CD4-positive, alpha-beta T cell treated with Interleukin-6 for 4 hours (primary cell): ENCODE data around the gene ATP2C1.

Source experiments
- DNase-seq: peaks from one replicate; pipeline ENCODE4 v3.0.0-alpha.2; 2020; ENCODE audit warnings: mixed read lengths

The ATP2C1 gene

DNA sequence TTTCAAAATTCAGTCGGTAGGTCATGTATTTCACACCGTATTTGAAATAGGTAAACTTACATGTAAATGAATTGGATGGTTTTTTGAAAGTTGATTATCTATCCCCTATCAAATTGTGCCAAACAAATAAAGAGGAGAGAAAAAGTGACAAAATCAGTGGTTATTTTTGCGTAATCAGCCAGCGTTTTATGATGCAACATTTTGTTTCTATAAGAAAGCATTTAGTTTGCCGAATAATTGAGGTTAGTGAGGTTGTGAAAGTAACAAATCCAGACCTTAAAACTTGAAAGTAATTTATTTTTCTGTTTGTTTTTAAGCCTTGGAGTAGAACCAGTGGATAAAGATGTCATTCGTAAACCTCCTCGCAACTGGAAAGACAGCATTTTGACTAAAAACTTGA is 103.4 kb downstream of the ATP2C1 start:
- no peak for DNase-seq

DNA sequence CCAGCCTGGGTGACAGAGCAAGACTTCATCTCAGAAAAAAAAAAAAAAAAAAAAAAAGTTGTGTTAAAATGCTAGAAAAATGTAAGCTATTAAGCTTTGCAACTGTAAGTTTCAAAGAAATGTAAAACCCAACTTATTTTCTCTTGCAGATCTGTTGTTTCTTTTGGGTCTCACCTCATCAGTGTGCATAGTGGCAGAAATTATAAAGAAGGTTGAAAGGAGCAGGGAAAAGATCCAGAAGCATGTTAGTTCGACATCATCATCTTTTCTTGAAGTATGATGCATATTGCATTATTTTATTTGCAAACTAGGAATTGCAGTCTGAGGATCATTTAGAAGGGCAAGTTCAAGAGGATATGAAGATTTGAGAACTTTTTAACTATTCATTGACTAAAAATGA is 107.2 kb downstream of the ATP2C1 start:
- DNase-seq: no peak

DNA sequence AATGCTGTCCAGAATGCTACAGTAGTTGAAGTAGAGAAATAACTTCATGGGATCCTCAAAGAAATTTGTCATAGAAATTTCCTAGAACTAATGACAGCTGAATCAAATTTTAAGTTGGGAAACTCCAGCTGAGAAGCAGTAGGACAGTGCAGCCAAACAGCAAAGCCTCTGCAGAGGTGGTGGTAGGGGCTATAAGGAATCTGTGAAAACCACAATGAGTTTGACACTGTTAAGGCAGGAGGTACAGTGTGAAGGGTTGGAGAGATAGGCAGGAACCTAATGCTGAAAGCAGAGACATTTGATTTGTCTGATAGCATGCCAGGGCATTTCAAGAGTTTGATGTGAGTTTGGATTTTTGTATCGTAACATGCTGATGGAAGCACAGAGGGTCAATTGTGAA is 110.7 kb downstream of the ATP2C1 start:
- DNase-seq: no peak

DNA sequence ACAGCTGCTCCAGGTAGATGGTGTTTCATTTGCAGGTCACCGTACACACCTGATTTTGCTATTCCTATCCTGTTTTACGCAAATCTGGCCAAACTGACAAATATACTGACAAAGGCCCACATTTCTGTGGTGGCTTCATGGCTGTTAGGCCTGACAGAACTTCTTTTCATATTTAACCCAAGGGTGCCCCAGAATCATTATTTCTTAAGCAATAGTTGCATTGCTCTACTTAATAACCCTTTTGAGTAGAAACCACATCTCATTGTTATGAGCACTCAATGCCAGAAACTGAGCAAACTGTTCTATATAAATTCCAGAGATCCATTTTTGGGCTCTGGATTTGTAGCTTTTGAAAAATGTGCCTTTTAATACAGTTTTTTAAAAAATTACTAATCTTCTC is 113.4 kb downstream of the ATP2C1 start:
- no peak for DNase-seq

DNA sequence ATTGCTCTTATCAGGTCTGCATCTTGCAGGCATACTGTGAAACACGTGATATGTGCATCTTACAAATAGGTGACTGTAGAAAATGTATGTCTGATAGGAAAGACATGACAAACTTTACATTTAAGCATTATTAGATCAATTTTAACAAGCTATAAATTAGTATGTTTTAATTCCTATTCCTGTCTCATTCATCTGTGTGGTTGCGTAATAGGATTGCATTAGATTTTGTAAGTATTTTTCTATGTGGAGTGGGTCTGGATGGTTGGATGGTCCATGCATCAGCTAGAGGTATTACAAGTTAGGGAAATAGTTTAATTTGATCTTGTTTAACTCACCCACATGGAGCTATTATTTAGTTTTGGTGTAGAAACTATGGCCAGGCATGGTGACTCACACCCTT is 113.9 kb downstream of the ATP2C1 start:
- no peak for DNase-seq

DNA sequence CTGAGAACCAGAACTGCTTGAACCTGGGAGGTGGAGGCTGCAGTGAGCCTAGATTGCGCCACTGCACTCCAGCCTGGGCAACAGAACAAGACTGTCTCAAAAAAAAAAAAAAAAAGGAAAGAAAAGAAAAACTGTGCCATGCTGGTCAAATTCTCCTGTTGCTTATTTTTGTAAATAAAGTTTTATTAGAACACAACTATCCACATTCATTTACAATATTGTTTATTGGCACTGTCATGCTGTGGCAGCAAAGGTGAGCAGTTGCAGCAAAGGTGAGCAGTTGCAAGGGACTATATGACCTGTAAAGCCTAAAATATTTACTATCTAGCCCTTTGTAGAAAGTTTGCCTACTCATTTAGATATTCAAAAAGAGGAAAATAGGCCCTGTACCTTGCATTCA is 114.4 kb downstream of the ATP2C1 start:
- no peak for DNase-seq

DNA sequence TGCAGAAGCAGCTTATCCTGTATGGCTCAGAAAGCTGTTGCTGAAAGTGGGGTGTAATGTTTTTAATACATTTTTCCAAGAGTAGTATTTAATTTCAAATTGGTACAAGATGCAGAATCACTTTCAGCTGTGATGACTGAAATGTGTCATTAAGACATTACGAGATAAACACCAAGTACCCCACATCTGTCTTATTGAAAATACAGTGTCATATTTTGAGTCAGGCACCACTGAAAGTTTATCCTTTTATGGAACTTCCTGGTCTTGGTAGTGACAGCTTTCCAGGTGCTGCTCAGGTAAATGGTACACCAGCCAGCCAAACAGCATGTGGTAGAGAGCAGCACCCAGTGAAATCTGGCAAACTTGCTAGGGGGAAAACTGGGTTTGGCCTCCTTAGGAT is 115.8 kb downstream of the ATP2C1 start:
- DNase-seq: no peak

DNA sequence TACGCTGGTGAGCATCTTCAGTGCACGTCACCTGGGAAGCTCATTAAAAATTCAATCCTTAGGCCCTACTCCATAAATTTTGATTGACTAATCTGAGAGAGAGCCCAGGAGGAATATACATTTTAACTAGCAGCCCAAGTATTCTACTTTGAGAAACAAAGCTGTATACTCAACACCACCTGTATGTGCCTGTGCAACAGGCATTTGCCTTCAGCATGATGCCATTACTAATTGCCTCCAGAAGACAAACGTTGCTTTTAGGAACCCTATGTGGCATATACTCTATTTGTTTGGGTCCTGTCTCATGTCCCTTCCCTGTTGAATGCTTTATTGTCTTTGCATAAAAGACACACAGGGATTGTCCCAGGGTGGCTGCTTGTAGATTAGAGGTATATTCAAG is 125.1 kb downstream of the ATP2C1 start:
- no peak for DNase-seq

DNA sequence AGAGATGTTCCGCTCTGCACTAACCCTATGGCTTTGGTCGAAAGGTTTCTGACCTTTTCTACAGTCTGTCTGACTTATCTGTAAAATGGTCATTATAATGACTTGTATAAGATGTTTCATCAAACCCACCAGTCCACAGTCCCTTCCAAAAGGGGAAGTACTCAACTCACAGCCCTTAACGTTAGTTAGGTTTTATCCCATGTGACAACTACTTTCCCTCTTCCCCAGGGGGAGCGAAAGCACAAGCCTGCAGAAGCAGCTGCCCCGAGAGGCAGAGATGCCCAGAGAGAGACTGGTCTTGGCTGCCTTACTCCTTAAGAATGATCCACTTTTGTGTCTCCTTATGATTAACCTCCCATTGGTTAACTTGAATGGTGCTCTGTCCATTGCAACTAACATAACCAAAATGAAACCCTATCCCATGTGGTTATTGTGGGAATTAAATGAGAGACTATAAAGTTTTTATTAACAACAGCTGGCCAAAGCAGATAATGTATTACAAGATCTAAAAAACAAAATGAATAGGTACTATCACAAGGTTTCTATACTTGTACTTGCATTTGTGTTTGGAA is 126.3 kb downstream of the ATP2C1 start:
- DNase-seq: no peak

DNA sequence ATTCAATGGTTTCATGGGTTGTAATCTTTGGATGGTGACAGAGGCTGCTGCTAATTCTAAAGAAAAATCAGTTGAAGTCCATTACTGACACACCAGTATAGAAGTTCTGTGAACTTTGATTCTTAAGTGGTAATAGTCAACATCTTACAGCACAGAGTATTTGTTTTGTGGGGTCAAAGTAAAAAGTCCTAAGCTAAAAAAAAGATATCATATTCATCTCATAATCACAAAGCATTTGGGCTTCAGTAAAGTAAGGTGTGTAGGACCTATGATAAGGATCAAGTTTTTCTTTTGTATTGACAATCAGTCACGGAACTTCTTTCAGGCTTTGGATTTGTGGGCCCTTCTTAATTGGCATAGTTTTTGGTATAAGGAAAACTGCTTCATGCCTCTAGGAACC is 131.7 kb downstream of the ATP2C1 start:
- DNase-seq: no peak

DNA sequence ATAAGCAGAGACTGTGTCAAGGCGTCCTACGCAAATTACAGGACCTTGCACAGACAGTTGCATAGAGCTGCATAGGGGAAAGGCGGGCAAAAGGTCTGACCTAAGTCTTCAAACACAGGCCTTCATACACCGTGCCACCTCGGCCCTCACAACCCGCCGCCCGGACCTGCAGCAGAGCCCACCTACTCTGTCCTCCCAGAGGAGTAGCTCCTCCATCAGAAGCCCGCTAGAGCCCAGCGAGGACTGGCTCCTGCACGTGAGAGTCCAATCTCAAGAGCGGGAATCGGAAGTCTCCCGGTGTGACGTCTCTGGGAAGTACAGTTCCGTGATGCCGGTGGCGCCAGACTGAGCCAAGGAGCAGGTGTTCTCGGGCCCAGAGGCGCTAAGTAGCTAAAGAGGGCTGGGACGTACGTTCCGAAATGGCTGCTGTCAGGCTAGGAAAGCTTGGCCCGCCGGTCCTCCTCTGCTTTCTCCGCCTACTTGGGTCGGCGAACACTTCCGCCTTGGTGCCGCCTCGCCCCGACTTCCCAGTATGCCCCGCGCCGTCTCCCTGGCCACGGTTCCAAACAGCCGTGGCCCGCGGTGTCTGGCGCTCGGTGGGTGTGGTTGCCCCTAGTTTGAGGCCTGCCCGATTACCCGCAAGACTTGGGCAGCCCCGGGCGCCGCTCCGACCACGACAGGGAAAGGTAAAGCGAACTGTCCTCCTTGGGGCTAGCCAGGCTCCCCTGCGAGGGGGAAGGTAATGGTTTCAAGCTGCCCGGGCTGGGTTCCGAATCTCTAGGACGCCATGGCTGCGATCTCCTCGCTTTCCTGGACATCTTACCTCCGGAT is 132.7 kb downstream of the ATP2C1 start, which contains the start of the genes ASTE1 and NEK11:
TSS of gene ASTE1 (minus strand) at position 505 of the 831 bp plus-strand sequence. CDS start 1,519 bp downstream, outside the sequence.
TSS of gene NEK11 (plus strand) at position 557 of the 831 bp plus-strand sequence. CDS start 2,832 bp downstream, outside the sequence.
- DNase-seq: peak; percentile 90

DNA sequence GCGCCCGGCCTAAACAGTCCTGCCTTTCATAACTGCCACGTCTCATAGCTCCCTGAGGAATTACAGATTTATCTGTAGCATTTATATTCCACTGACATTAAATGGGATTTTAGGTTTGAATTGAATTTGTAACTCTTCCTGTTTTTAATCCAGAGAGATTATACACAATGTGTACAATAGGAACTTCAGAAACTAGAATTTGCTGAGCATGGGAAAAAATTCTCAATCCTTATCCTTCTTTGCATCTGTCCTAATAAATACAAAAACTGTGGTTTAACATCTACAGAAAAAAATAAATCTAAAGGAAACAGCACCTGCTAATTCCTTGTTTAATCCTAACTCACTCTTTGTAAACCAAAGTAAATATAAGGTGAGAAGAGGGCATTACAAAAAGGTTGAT is 135.0 kb downstream of the ATP2C1 start:
- no peak for DNase-seq

DNA sequence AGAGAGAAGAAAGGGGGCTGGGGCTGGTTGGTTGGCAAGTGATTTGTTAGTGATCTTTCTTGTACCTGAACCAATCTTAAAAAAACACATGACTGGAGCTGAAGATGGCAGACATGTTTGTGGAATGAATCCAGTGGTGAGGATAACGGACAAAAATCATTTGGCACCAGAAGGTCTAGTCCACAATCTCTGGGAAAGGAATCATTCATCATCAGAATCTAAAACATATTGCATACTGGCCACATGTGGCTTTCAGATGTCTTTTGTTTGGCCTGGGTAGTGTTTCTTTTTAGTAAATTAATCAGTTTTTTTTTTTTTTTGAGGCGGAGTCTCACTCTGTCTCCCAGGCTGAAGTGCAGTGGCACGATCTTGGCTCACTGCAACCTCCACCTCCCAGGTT is 137.8 kb downstream of the ATP2C1 start:
- DNase-seq: no peak

DNA sequence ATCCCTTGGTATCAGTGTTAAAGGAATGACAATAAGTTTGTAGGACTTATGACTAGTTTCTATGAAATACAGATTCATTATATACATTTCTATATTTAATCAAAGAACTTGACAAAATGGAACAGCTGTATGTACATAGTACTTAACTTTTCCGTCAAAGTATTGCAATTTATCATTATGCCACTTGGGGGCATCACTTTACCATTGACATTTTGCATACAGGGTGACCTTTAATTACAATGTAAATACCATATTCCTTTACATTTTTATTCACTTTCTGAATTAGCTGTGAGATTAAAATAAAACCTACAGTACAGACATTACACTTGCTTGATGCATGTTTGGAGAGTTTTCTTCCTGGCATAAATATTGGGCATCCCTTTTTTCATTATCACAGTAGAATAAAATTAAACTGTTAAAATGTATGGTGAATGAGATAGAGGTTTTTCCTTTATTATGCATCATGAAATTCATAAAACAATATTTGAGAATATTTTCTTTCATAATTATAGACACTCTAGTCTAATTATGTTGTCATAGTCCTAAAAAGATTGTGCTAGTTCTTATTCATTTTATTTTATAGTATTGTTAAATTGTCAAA is 139.7 kb downstream of the ATP2C1 start:
- DNase-seq: peak; percentile 22

DNA sequence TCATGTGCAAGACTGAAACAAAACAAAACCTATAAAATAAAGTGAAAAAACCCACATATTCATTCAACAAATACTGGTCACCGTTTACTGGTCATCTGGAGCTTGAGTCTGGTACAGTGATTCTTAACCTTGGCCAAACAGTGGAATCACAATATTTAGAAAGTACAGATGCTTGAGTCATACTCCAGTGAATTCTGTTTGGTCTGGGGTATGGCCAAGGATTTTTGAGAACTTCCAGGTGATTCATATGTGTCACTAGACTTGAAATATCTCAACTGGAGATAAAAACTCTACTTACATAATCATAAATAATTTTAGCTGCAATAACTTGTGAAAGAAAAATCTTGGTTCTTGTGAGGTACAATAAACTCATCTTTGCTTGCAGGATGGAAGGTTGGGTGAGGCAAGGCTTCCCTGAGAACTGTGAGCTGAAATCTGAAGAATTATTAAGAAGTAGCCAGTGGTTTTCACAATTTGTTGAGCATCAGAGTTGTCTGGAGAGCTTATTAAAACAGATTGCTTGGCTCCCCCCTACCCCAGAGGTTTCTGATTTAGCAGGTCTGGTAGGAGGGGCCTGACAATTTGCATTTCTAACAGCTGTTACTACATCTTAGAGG is 142.4 kb downstream of the ATP2C1 start:
- DNase-seq: no peak

DNA sequence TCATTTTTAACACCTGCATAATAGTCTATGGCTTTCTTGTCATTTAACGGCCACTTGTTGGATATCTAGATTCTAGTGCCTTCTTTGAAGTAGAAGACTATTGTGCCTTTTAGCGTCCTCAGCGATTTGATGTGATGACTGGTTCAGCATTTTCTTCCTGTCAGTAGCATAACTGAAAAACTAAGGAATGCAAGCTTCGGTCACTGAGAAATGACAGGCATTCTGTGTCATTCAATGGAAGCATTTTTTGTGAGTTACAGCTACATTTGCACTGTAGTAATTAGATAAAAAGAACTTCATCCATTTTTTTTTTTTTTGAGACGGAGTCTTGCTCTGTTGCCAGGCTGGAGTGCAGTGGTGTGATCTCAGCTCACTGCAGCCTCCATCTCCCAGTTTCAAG is 143.1 kb downstream of the ATP2C1 start:
- DNase-seq: no peak

DNA sequence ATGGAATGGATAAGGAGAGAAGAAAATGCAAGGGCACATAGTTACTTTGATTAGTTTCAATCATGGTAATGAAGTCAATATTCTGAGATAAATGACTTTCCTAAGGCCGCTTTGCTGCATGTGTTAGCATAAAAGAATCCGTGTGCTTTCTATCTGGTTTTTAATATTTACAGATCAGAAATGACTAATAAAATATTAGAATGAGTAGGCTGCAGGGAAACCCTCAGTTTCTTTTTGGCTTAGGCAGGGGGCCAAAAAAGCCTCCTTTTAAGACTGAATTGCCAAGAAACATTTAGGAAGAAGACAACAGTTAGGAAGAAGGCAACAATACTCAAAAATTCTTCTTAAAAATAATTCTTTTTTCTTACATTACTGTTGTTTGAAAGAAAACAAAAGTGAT is 144.4 kb downstream of the ATP2C1 start:
- DNase-seq: no peak

DNA sequence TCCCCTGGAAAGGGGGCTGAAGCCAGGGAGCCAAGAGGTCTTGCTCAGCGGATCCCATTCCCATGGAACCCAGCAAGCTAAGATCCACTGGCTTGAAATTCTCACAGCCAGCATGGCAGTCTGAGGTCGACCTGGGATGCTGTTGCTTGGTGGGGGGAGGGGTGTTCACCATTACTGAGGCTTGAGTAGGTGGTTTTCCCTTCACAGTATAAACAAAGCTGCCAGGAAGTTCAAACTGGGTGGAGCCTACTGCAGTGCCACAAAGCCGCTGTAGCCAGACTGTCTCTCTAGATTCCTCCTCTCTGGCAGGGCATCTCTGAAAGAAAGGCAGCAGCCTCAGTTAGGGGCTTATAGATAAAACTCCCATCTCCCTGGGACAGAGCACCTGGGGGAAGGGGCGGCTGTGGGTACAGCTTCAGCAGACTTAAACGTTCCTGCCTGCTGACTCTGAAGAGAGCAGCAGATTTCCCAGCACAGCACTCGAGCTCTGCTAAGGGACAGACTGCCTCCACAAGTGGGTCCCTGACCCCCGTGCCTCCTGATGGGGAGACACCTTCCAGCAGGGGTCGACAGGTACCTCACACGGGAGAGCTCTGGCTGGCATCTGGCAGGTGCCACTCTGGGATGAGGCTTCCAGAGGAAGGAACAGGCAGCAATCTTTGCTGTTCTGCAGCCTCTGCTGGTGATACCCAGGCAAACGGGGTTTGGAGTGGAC is 148.5 kb downstream of the ATP2C1 start:
- DNase-seq: peak; percentile 61

DNA sequence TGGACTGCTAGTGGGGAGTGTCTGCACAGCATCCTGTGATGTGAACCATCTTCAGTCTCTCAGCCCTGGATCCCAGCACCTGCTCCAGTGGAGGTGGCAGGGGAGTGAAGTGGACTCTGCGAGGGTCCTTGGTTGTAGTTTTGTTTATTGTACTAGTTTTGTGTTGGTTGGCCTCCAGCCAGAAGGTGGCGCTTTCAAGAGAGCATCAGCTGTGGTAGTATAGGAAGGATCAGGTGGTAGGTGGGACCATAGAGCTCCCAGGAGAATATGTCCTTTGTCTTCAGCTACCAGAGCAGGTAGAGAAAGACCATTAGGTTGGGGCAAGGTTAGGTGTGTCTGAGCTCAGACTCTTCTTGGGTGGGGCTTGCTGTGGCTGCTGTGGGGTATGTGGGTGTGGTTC is 153.7 kb downstream of the ATP2C1 start:
- DNase-seq: no peak

DNA sequence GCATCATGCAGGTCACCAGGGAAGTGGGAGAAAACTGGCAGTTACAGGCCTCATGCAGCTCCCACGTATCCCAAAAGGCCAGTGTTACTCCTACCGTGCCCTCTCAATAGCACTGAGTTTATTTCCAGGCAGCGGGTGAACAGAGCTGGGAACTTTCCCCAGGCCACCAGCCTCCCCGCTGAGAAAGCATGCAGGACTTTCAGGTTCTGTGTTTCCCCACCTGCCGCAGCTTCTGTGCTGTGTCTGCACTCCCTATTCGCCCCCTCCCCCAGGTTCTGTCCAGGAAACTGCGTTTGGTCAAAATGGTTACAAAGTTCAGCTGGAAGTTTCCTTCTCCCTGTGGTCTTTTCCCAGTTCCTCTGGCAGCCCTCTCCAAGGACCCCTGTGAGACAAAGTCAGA is 154.1 kb downstream of the ATP2C1 start:
- DNase-seq: no peak

DNA sequence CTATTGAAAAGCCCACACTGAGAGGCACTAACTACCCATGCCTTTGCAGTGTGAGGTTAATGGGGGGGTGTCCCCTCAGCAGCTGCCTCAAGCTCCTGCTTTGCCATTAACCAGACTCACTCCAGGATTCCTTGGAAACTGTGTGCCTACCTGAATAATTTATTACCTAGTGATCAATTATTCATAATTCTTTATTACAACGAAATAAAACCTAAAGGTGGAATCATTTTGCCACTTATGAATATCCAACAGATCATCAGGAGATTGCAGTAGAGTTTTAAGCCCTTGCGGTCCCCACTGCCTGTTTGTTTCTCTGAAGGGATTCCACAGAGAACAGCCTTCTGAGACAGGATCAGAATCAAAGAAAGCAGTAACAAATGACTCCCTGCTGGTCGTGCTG is 156.1 kb downstream of the ATP2C1 start:
- DNase-seq: no peak

DNA sequence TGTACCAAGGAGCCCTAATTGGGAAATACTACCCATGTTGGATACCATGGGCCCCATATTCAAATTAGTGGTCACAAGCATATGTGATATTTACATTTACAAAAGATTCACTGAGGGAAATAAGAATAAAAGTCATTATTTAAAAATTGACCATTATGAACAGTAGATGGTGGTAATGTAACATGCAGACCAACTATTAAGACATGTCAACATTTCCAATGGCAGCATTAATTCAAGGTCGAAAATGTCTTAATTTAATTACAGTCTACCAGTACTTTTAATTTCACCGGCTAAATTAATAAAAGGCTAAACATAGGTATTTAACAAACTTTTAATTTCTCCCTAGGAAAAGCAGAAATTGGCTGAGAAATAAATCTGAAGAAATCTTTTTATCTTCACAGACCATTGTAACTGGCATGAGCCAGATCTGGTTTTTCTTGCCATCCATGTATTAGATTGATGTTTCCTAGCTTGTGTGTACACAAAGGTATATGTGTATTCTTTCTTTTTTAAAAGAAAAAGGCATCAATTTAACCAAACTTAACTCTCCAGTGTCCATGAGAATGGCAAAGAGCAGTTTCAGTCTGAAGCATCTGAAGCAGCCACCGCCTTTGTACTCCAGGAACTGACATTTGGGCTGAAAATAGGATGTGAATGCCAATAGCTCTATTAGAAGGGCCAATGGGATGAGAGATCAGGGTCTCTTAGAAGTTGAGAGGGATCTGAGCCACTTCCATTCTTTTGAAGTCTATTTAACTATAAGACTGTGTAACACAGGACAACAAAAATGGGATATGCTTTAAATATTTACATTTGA is 159.4 kb downstream of the ATP2C1 start:
- DNase-seq: no peak
